NCI-H82 (cell line): ENCODE results near the gene ASPG.

ENCODE experiments used
- DNase-seq: peaks from one replicate; lab custom pipeline; 2025; lab: John Stamatoyannopoulos, UW

ASPG gene

DNA sequence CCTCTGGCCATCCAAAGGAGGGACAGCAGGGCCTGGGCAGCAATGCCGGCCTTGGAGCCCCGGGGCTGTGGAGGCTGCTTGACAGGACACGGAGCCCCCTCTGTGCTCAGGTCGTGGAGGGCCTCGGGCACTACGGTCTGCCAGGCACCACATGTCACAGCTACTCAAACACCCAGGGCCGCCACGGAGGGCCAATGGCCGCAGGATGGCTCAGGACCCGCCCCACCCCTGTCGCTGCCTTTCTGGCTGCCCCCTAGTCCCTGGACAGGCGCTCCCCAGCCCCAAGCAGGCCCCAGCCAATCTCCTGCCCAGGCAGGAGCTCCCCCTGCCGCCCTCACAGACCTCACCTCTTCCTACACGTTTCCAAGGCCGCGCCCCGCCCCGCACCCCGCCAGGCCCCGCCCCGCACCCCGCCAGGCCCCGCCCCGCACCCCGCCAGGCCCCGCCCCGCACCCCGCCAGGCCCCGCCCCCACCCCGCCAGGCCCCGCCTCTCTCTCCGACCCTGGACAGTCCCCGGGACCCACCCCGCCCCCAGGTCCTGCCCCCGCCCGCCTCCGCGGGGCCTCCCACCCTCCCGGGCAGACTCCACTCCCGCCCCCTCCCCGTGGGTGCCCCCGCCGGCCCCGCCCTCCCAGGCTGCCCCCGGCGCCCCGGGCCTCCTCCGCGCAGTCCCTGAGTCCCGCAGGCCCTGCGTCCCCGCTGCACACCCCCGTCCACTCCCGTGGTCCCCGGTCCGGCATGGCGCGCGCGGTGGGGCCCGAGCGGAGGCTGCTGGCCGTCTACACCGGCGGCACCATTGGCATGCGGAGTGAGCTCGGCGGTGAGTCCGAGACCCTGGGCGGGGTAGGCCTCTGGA lies at the start of gene ASPG:
TSS of gene ASPG (plus strand) at position 669 of the 857 bp plus-strand sequence. CDS start at position 740, 71 bp downstream.
- no peak for DNase-seq

DNA sequence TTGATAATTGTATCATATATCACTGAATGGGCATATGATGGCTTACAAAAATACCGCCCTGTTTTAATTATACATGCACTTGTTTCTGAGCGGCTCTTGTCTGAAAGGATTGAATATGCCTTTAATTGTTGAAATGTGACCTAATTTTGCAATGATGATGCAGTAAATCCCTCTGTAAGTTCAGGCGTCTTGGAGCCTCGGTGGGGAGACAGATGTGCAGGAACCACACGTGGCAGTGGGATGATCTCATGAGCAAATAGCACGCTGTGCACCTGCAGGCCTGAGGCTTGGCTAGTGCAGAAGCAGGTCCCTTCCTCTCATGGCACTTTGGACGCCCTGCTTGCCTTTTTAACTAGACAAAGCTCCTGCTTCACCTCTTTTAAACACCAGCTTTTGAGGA lies 49.3 kb upstream of the ASPG start:
- DNase-seq, result peak; percentile 69

GRCh38 chr14:104037074-104037473 lies 48.4 kb upstream of the ASPG start:
- no peak for DNase-seq

- no peak for DNase-seq
Observed at GRCh38 chr14:104037903-104038302, 47.6 kb upstream of the ASPG start.

DNA sequence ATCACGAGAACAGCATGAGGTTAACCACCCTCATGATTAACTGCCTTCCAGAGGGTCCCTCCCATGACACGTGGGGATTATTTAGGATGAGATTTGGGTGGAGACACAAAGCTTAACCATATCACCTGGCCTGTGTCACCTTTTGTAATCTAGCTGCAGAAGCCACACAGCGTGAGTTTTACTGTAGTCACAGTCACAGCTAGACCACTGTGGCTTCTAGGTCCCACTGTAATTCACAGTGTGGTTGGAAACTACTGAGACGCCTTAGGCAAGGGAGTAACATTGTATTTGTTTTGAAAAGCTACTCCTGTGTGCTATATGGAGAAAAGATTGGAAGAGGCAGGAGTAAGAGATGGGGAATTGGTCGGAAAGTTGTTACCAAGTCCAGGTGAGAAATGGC lies 46.3 kb upstream of the ASPG start:
- DNase-seq, result no peak

DNA sequence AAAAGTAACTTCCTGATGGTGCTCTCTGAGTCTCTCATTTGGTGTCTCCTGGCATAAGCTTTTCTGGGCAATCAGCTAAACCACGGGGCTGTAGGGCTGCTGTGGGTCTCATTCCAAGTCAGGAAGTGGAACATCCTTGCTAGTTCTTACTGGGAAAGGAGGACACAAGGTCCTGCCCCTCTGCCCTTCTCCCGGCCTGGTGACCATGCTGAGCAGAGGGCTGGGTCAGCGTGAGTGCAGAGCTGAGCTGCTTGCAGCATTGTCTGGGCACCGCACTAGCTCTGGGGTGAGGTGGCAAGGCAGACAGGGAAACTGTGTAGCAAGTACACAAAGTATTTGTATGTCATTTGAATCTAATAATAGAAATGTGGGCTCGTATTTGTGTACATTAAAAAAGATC lies 45.0 kb upstream of the ASPG start:
- no peak for DNase-seq

DNA sequence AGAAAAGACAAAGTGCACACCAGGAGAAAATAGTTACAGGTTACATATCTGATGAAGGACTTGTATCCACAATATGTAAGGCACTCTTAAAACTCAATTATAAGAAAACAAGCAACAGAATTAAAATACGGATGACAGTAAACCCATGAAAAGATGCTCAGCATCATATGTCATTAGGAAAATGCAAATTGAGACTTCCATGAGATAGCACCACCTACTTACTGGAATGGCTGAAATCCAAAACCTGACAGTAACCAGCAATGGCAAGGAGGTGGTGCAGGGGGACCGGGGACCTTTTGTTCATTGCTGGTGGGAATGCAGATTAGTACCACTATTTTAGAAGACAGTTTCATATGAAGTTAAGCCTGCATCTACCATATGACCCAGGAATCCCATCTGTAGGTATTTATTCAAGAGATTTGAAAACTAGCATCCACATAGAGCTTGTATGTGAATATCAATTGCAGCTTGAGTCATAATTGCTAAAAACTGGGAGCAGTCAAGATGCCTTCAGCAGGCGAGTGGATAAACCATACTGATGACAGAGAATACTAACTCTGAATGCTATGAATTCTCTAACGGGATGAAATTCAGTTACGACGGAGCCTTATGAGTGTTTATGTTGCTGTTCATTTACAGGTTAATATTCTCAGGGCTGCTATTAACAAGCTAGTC lies 43.9 kb upstream of the ASPG start:
- no peak for DNase-seq

- DNase-seq, result no peak
Observed at GRCh38 chr14:104044016-104044415, 41.5 kb upstream of the ASPG start.

- no peak for DNase-seq
Observed at GRCh38 chr14:104047761-104048160, 37.7 kb upstream of the ASPG start.

DNA sequence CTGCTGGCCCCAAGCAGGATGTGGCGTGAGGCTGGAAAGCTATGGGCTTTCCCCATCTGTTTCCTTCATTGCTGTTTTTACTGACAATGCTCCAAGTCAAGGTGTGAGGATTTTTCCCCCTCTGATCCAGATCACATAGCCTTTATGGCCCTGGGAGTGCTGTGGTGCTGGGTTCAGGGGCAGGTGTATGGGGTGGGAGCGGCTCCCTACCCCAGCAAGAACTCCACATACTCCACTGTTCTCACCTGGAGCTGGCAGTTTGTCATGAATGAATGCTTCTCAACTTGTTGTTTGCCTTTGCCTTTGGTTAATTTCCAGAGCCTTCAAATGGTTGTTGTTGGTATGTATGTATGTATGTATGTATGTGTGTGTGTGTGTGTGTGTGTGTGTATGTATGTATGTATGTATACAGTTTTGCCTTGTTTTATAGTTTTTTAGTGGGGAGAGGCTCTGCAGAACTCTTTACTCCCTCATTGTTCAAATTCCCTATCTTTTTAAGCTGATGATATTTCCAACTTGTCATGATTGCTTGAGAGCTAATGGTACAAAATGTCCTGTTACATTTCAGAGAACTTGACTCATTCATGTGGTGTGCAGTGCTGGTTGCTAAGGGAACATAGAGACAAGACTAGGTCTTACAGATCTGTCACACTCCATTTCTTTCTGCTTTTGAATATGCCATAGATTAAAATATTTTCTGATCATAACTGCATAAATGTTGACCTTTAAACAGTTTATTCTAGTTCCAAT lies 36.6 kb upstream of the ASPG start:
- DNase-seq, result no peak

- DNase-seq, result no peak
Observed at GRCh38 chr14:104049576-104050240, 35.8 kb upstream of the ASPG start.

- no peak for DNase-seq
Observed at GRCh38 chr14:104051092-104051813, 34.2 kb upstream of the ASPG start.

DNA sequence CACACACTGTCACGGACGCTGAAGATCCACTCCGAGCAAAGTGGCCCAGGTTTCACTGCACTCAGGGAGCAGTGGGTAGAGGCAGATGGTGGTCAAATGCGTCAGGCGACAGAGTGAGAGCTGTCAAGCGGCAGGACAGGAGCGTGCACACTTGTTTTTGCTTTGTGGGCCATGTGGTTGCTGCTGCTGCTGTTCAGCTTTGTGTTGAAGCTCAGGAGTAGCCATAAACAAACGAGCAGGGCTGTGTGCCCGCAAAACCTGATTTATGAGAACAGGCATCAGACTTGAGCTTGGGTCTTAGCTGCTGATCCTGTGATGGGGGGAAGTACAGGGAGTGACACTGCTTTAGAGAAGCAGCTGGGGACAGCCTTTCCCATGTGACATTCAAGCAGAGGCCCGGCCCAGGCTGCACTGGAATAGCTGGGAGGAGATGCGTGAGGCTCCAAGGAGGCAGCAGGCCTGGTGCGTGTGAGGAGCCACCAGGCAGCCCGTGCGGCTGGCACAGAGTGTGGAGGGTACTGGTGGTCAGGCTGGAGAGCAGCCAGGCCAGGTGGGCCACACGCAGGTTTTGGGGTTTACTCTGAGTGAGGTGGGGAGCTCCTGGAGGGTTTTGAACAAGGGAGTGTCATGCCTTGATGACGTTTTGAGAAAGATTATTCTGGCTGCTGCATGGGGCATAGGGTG lies 31.1 kb upstream of the ASPG start:
- peak; percentile 9 for DNase-seq

- DNase-seq, result no peak
Observed at GRCh38 chr14:104062281-104062680, 23.2 kb upstream of the ASPG start.

- DNase-seq, result no peak
Observed at GRCh38 chr14:104064003-104064402, 21.5 kb upstream of the ASPG start.

- no peak for DNase-seq
Observed at GRCh38 chr14:104066279-104066678, 19.2 kb upstream of the ASPG start.

- DNase-seq, result no peak
Observed at GRCh38 chr14:104066719-104067295, 18.7 kb upstream of the ASPG start.

- no peak for DNase-seq
Observed at GRCh38 chr14:104069541-104069940, 16.0 kb upstream of the ASPG start.

GRCh38 chr14:104072586-104072985 lies 12.9 kb upstream of the ASPG start:
- no peak for DNase-seq

DNA sequence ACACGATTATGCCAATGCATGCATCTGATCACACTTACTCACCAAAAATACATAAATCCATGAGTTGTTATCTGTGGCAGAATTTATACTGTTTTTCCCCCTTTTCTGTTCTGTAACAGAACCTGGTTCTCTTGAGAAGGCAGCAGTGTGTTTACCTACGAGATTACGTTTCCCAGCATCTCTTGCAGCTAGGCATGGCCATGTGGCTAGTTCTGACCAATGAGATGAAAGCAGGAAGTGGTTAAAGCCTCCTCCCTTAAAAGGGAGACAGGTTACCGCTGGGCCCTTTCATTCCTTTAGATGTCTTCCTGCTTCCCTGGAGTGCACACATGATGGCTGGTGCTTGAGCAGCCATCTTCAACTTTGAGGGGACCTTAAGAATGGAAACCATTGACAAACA lies 11.7 kb upstream of the ASPG start:
- no peak for DNase-seq
